Esophagus muscularis mucosa (tissue), 3 donors: ENCODE measurements around the gene CNKSR2.

Experiments
- CTCF ChIP-seq, 3 experiments: fragments of 200-600 bp in 2 of 3; fragments of 450-650 bp in 1 of 3; sonication (generic) in 2 of 3; IDR thresholded peaks; one replicate each; pipeline ENCODE4 v1.5.1; 2017 to 2019; ENCODE audit warnings: antibody characterized with exemption in 3 of 3, mild to moderate bottlenecking in 2 of 3, moderate library complexity in 1 of 3
- EP300 ChIP-seq: sonication (generic); formaldehyde crosslinking; IDR thresholded peaks from one replicate; pipeline ENCODE4 v1.6.1; 2017; ENCODE audit warnings: antibody characterized with exemption

- TF ChIP-seq CTCF (IDR thresholded peaks at IDR 0.05) (no peak), EP300 (no peak)
Measured at GRCh38 chrX:21457718-21458117, 83.5 kb downstream of the CNKSR2 start.
